B cell (primary cell): ENCODE results near the gene PRRC2A. TPM values are rescaled to one million over a fixed set of nuclear protein-coding genes. Genes with fewer than 3 reads are reported as not detected.
A peak's percentile ranks its signal among the peaks of the same experiment; 100 is the strongest.

Source experiments
- ATAC-seq: fragments of 200-7000 bp; cut with Tn5 transposase; one replicate; pipeline ENCODE4 v1.10.0; 2021; ENCODE audit warnings: low read depth, mild to moderate bottlenecking, moderate number of reproducible peaks, moderate library complexity
- CTCF ChIA-PET: fragments of 350-600 bp; sonication (Branson Sonifier 250); formaldehyde crosslinking; loops from one replicate; lab custom pipeline; 2021; ENCODE audit warnings: antibody characterized with exemption, inconsistent platforms; lab: Charles Lee
- POLR2A ChIA-PET: fragments of 350-600 bp; sonication (Branson Sonifier 250); formaldehyde crosslinking; loops from one replicate; lab custom pipeline; 2021; ENCODE audit warnings: antibody characterized with exemption; lab: Charles Lee
- DNase-seq: peaks from one replicate; pipeline ENCODE4 v3.0.0; 2013
- H2AFZ ChIP-seq: 2 replicates; pipeline ENCODE4 v1.6.1; 2012; ENCODE audit warnings: mild to moderate bottlenecking, low read depth, low read length; ENCODE audit not compliant: insufficient read depth, poor library complexity, severe bottlenecking
- H3K27ac ChIP-seq, 2 donors: 1 replicate in 1 of 2; 2 replicates in 1 of 2; pipeline ENCODE4 v1.5.1; 2012 to 2013; ENCODE audit warnings: low read length in 2 of 2, mild to moderate bottlenecking in 2 of 2, moderate library complexity in 1 of 2
- H3K27me3 ChIP-seq, 4 experiments: fragments of 200-600 bp in 1 of 4; sonication (generic) in 1 of 4; replicated peaks in 1 of 4; 1 replicate in 2 of 4; 2 replicates in 2 of 4; pipeline versions ENCODE4 v1.6.1 to v1.7.0; 2013 to 2016; ENCODE audit warnings: low read length in 3 of 4, mild to moderate bottlenecking in 2 of 4, mixed read lengths in 1 of 4, moderate library complexity in 1 of 4; ENCODE audit not compliant: insufficient read depth in 4 of 4, control insufficient read depth in 3 of 4; ENCODE audit errors: control extremely low read depth in 1 of 4
- H3K36me3 ChIP-seq, 2 experiments: replicated peaks in 1 of 2; 1 replicate in 1 of 2; 2 replicates in 1 of 2; pipeline versions ENCODE4 v1.6.1 to v1.7.1; 2013; ENCODE audit warnings: low read length in 1 of 2; ENCODE audit not compliant: insufficient read depth in 2 of 2, control insufficient read depth in 1 of 2; ENCODE audit errors: control extremely low read depth in 1 of 2, extremely low read depth in 1 of 2
- H3K4me1 ChIP-seq, 2 donors: fragments of 200-600 bp in 1 of 2; sonication (generic) in 1 of 2; 1 replicate in 1 of 2; 2 replicates in 1 of 2; pipeline versions ENCODE4 v1.5.1 to v1.6.1; 2013 to 2017; ENCODE audit warnings: low read length in 2 of 2; ENCODE audit not compliant: control insufficient read depth in 2 of 2, insufficient read depth in 2 of 2
- H3K4me2 ChIP-seq: replicated peaks from 2 replicates; pipeline ENCODE3; 2012; ENCODE audit warnings: mild to moderate bottlenecking, low read depth, low read length; ENCODE audit not compliant: poor library complexity, severe bottlenecking
- H3K4me3 ChIP-seq, 5 experiments: fragments of 200-600 bp in 1 of 5; sonication (generic) in 1 of 5; 1 replicate in 3 of 5; 2 replicates in 2 of 5; pipeline versions ENCODE4 v1.5.1 to v1.7.0; 2011 to 2016; ENCODE audit warnings: low read length in 4 of 5, mild to moderate bottlenecking in 4 of 5, low read depth in 2 of 5, control low read depth in 1 of 5, moderate library complexity in 1 of 5; ENCODE audit not compliant: insufficient read depth in 1 of 5; ENCODE audit errors: control extremely low read depth in 1 of 5, extremely low read depth in 1 of 5
- H3K79me2 ChIP-seq: fragments of 200-600 bp; sonication (generic); one replicate; pipeline ENCODE4 v1.6.0; 2016; ENCODE audit warnings: low read length; ENCODE audit not compliant: control insufficient read depth, insufficient read depth
- H3K9ac ChIP-seq: fragments of 200-600 bp; sonication (generic); 2 replicates; pipeline ENCODE4 v1.6.1; 2017; ENCODE audit warnings: mild to moderate bottlenecking, low read length, moderate library complexity
- H3K9me3 ChIP-seq, 3 donors: one replicate each; pipeline versions ENCODE4 v1.6.1 to v1.7.1; 2013; ENCODE audit warnings: low read length in 2 of 3; ENCODE audit not compliant: control insufficient read depth in 2 of 3, insufficient read depth in 1 of 3; ENCODE audit errors: control extremely low read depth in 1 of 3
- H4K20me1 ChIP-seq: 2 replicates; pipeline ENCODE4 v1.6.0; 2012; ENCODE audit warnings: mild to moderate bottlenecking, low read length; ENCODE audit not compliant: insufficient read depth, control insufficient read depth, poor library complexity, severe bottlenecking
- H3K27ac Mint-ChIP-seq: one replicate; pipeline ENCODE4 v1.8.0; 2021; ENCODE audit warnings: mixed read lengths
- H3K27me3 Mint-ChIP-seq: one replicate; pipeline ENCODE4 v1.8.0; 2021; ENCODE audit warnings: mixed read lengths
- H3K4me1 Mint-ChIP-seq: one replicate; pipeline ENCODE4 v1.8.0; 2021; ENCODE audit warnings: mixed read lengths
- H3K4me3 Mint-ChIP-seq: one replicate; pipeline ENCODE4 v1.8.0; 2021; ENCODE audit warnings: mixed read lengths
- H3K9me3 Mint-ChIP-seq: one replicate; pipeline ENCODE4 v1.8.0; 2022; ENCODE audit warnings: mixed read lengths; ENCODE audit not compliant: insufficient read depth
- EZH2 ChIP-seq: IDR thresholded peaks from 2 replicates; pipeline ENCODE4 v1.6.1; 2012; ENCODE audit warnings: borderline replicate concordance, low read depth, mild to moderate bottlenecking, moderate library complexity, low read length; ENCODE audit not compliant: insufficient read depth, poor library complexity, severe bottlenecking
- WGBS: methylation state at CpG from one replicate; pipeline ENCODE4 v1.1.5; 2013; ENCODE audit warnings: missing lambda C conversion rate; ENCODE audit not compliant: insufficient coverage; 5-methylcytosine and 5-hydroxymethylcytosine counted together
- intact Hi-C: fragments of 100-400 bp; cut with micrococcal nuclease; formaldehyde crosslinking; loops from one replicate; pipeline ENCODE4 v1.10.0; 2022
- polyA minus RNA-seq: library from RNA; depleted of rRNA, polyadenylated mRNA; stranded (reverse); fragments of >200 nt; gene quantifications from 2 replicates; pipeline ENCODE4 v1.2.3, GENCODE V29; 2012
- polyA plus RNA-seq: library from polyadenylated mRNA; depleted of rRNA; stranded (reverse); fragments of >200 nt; gene quantifications from 2 replicates; pipeline ENCODE4 v1.2.3, GENCODE V29; 2012
- total RNA-seq, 2 donors: library from RNA; stranded (reverse); fragments of 120-200 nt in 1 of 2; gene quantifications; 1 replicate in 1 of 2; 2 replicates in 1 of 2; pipeline versions ENCODE4 v1.2.3 to v1.2.4, GENCODE V29; 2013 to 2022
- TF ChIP-seq, protein P1 (sequence below): fragments of 200-600 bp; IDR thresholded peaks from one replicate; pipeline ENCODE4 v1.8.0; 2022; ENCODE audit warnings: antibody characterized with exemption, mild to moderate bottlenecking

PRRC2A gene
- total RNA-seq (265 and 278 TPM in 2 replicates), polyA plus RNA-seq (152 and 153 TPM in 2 replicates), polyA minus RNA-seq (114 and 148 TPM in 2 replicates)
- total RNA-seq (2013): 49.7 TPM

DNA sequence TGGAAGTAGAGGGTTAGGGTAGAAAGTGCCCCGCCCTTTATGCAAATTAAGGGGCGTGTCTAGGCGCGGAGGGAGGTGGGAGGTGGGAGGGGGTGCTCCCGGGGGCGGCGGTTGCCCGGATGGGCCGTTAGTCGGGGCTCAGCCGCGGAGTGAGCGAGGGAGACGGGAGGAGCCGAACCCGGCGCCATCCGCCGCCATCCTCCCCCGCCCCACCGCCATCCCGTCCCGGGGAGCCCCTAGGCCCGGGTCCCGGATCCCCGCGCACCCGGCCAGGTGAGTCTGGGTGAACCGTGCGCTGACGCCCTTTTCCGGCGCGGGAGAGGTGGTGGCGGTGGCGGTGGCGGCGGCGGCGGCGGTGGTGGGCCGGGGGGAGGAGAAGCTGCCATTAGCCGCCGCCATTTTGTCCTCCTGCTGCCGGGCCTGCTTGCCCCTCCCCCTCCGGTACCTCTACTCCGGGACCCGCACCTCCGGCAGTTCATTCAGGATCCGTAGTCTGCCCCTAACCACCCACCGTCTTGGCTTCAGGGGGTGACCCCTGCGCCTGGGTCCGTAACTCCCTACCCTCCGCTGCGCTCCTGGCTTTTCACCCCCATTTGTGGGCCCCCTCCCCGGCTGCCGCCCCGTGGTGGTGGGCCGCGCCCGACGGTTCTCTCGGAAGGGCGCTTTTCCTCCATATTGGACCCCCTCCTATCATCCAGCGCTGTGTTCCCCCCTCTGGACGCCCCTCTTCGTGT, at the start of gene PRRC2A:
Gene PRRC2A, plus strand, starts transcription at position 130 of the 734 bp plus-strand sequence. CDS start 2,075 bp downstream, outside the sequence.
- POLR2A ChIA-PET: interaction anchor here (0.6 to 1.7 kb wide), 13 partner anchors 18 to 408 kb away, joined by 3 to 7 read pairs (median 5); partner anchors contain the start of genes ATP6V1G2, BAG6, C6orf47 and DDX39B
- H3K27ac Mint-ChIP-seq: peak within 1 kb of the TSS; percentile 95
- Histone ChIP-seq H3K79me2 (peaks cover 21% of the 10 kb centered on the region), H3K9me3 (peaks cover 0 to 6% (median 0%) of the 10 kb centered on the region in 3 donors), H3K4me1 (peaks cover 19 to 27% of the 10 kb centered on the region in 2 donors), H3K4me2 (peak within 1 kb of the TSS; percentile 90), H4K20me1 (peaks cover 6% of the 10 kb centered on the region), H3K9ac (peak within 1 kb of the TSS; percentile 90), H2AFZ (peak within 1 kb of the TSS; percentile 76), H3K27me3 (no peaks in the 10 kb centered on the region), H3K4me3 (peak within 1 kb of the TSS; percentile 69 to 90 (median 84)), H3K36me3 (peaks cover 4 to 33% of the 10 kb centered on the region in 2 experiments), H3K27ac (peak within 1 kb of the TSS; percentile 97 to 99)
- ATAC-seq: peak; percentile 28
- CTCF ChIA-PET: interaction anchor here (0.8 to 2.3 kb wide), 5 partner anchors 15 to 70 kb away, joined by 5 to 9 read pairs (median 5); partner anchors contain the start of gene NCR3
- under 1% methylated on average over 43 of the region's 67 CpGs for WGBS
- intact Hi-C loops: loop anchor here (1.0 to 5.0 kb wide), 9 partner anchors 22 to 337 kb away; partner anchors contain the start of genes BAG6, EHMT2, LSM2 and NELFE
- DNase-seq: no peak
- no peaks in the 10 kb centered on the region for H3K9me3 Mint-ChIP-seq
- H3K27me3 Mint-ChIP-seq: no peaks in the 10 kb centered on the region
- TF ChIP-seq, protein P1, sequence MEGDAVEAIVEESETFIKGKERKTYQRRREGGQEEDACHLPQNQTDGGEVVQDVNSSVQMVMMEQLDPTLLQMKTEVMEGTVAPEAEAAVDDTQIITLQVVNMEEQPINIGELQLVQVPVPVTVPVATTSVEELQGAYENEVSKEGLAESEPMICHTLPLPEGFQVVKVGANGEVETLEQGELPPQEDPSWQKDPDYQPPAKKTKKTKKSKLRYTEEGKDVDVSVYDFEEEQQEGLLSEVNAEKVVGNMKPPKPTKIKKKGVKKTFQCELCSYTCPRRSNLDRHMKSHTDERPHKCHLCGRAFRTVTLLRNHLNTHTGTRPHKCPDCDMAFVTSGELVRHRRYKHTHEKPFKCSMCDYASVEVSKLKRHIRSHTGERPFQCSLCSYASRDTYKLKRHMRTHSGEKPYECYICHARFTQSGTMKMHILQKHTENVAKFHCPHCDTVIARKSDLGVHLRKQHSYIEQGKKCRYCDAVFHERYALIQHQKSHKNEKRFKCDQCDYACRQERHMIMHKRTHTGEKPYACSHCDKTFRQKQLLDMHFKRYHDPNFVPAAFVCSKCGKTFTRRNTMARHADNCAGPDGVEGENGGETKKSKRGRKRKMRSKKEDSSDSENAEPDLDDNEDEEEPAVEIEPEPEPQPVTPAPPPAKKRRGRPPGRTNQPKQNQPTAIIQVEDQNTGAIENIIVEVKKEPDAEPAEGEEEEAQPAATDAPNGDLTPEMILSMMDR: no peak
- no peak for TF ChIP-seq EZH2
- peak within 1 kb of the TSS; percentile 86 for H3K4me3 Mint-ChIP-seq
- peaks cover 37% of the 10 kb centered on the region for H3K4me1 Mint-ChIP-seq
